A549 treated with CORT108297 at 1 μM for 4 hours (cell line): ENCODE data around the gene C1D. TPM values are rescaled to one million over a fixed set of nuclear protein-coding genes. Genes with fewer than 3 reads are reported as not detected.

Experiments
- total RNA-seq: library from RNA; stranded (reverse); fragments of 200-300 nt; extraction: Qiagen RNA extraction; gene quantifications from 5 replicates; pipeline ENCODE4 v1.2.3, GENCODE V29; 2022

C1D gene
- total RNA-seq: 34.9 to 60.9 TPM (median 35.6 TPM) in 5 replicates

GRCh38 chr2:68062680-68063387 lies at the start of gene C1D:
TSS of gene C1D (minus strand) at chr2:68063004. CDS start at chr2:68047310, 15,694 bp downstream.

Other genes starting within 250 kb of the C1D start
- 49.7 to 65.7 TPM (median 51.3 TPM) in 5 replicates for gene PNO1, start 94.9 kb upstream of the C1D start, total RNA-seq
- 54.1 to 81.7 TPM (median 58.9 TPM) in 5 replicates for gene PPP3R1, start 189.5 kb upstream of the C1D start, total RNA-seq